SK-N-SH treated with all-trans-retinoic acid at 6 μM for 48 hours (cell line): ENCODE data around the gene ADRA2C.

Source experiments
- ARNTL ChIP-seq: fragments of 450-650 bp; formaldehyde crosslinking; IDR thresholded peaks from 2 replicates; pipeline ENCODE4 v1.5.0; 2020; ENCODE audit warnings: low read depth, mild to moderate bottlenecking, moderate library complexity, borderline replicate concordance
- BACH2 ChIP-seq: fragments of 250-450 bp; sonication (Bioruptor Pico); IDR thresholded peaks from 2 replicates; pipeline ENCODE4 v1.9.0; 2021; ENCODE audit warnings: mild to moderate bottlenecking, borderline replicate concordance
- CSDC2 ChIP-seq: fragments of 250-450 bp; sonication (Bioruptor Pico); IDR thresholded peaks from 2 replicates; pipeline ENCODE4 v1.5.0; 2020; ENCODE audit warnings: mild to moderate bottlenecking, moderate library complexity
- GLIS3 ChIP-seq: fragments of 250-450 bp; sonication (Bioruptor Pico); IDR thresholded peaks from 2 replicates; pipeline ENCODE4 v1.5.0; 2020; ENCODE audit warnings: mild to moderate bottlenecking, moderate library complexity
- ISL1 ChIP-seq: fragments of 250-450 bp; sonication (Bioruptor Pico); IDR thresholded peaks from 2 replicates; pipeline ENCODE4 v2.1.2; 2022; ENCODE audit warnings: mild to moderate bottlenecking, moderate library complexity
- OSR1 ChIP-seq: fragments of 250-450 bp; sonication (Bioruptor Pico); IDR thresholded peaks from 2 replicates; pipeline ENCODE4 v1.8.0; 2022; ENCODE audit warnings: moderate library complexity, mild to moderate bottlenecking, inconsistent platforms
- TCF4 ChIP-seq: fragments of 250-450 bp; sonication (Bioruptor Pico); IDR thresholded peaks from 2 replicates; pipeline ENCODE4 v1.8.0; 2021; ENCODE audit warnings: mild to moderate bottlenecking, moderate library complexity, borderline replicate concordance
- ZFP3 ChIP-seq: fragments of 250-450 bp; sonication (Bioruptor Pico); IDR thresholded peaks from 2 replicates; pipeline ENCODE4 v1.5.0; 2020; ENCODE audit warnings: mild to moderate bottlenecking, moderate library complexity
- ZNF8 ChIP-seq: fragments of 450-650 bp; formaldehyde crosslinking; IDR thresholded peaks from 2 replicates; pipeline ENCODE4 v1.5.0; 2020; ENCODE audit warnings: mild to moderate bottlenecking, moderate library complexity
- TF ChIP-seq, protein P1 (sequence below): fragments of 250-450 bp; sonication (Bioruptor Pico); IDR thresholded peaks from 2 replicates; pipeline ENCODE4 v1.8.0; 2021; ENCODE audit warnings: low read depth, mild to moderate bottlenecking, moderate library complexity, borderline replicate concordance
- TF ChIP-seq, protein P2 (sequence below): fragments of 250-450 bp; sonication (Bioruptor Pico); IDR thresholded peaks from 2 replicates; pipeline ENCODE4 v1.8.0; 2020; ENCODE audit warnings: mild to moderate bottlenecking, moderate library complexity, borderline replicate concordance

DNA sequence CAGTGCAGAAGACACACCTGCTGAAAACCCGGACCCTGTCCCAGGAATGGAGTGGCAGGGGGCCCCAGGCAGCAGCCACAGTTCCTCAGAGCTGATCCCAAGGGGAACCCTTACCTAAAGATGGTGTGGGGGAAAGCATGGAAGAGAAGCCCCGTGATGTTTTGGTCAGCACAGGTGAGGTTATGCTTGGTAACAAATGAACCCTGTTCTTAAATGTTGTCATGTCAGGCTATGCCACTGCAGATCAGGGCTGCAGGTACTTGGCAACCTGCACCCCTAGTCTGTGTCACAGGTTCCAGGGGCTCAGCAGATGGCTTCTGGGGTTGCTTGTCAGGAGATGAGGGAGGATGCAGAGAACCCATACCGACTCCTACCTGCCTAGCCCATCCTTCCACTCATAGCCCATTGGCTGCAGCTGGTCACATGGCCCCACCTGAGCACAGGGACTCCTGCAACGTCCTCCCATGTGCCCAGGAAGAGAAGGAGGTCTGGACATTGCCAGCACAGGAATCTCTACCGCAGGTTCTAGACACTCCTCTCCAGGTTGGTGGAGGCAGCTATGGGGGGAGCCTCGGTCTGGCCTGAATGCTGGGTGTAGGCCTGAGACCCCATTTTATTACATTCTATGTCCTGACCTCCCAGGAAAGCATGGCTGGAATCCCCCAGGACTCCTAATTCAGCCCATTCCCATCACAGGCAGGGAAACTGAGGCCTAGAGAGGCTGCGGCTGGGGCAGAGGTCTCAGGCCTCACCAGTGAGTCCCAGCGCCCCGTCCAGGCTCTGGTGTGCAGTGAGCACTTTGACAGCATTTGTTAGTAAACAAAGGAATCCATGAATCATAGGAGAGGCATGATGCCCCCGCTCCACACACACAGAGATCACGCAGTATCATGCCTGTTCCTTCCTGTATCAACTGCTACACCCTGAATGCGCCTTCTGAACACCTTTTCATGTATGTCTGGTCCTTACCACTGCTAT lies 51.1 kb downstream of the ADRA2C start:
- TF ChIP-seq BACH2 (CRISPR knock-in tag), result no peak
- TF ChIP-seq, protein P1, sequence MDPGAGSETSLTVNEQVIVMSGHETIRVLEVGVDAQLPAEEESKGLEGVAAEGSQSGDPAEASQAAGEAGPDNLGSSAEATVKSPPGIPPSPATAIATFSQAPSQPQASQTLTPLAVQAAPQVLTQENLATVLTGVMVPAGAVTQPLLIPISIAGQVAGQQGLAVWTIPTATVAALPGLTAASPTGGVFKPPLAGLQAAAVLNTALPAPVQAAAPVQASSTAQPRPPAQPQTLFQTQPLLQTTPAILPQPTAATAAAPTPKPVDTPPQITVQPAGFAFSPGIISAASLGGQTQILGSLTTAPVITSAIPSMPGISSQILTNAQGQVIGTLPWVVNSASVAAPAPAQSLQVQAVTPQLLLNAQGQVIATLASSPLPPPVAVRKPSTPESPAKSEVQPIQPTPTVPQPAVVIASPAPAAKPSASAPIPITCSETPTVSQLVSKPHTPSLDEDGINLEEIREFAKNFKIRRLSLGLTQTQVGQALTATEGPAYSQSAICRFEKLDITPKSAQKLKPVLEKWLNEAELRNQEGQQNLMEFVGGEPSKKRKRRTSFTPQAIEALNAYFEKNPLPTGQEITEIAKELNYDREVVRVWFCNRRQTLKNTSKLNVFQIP (CRISPR knock-in tag), result no peak
- no peak for TF ChIP-seq TCF4
- no peak for TF ChIP-seq ISL1 (CRISPR knock-in tag)
- TF ChIP-seq GLIS3 (CRISPR knock-in tag), result no peak
- no peak for TF ChIP-seq ARNTL (CRISPR knock-in tag)
- no peak for TF ChIP-seq ZFP3 (CRISPR knock-in tag)
- no peak for TF ChIP-seq OSR1 (CRISPR knock-in tag)
- no peak for TF ChIP-seq ZNF8 (CRISPR knock-in tag)
- TF ChIP-seq, protein P2, sequence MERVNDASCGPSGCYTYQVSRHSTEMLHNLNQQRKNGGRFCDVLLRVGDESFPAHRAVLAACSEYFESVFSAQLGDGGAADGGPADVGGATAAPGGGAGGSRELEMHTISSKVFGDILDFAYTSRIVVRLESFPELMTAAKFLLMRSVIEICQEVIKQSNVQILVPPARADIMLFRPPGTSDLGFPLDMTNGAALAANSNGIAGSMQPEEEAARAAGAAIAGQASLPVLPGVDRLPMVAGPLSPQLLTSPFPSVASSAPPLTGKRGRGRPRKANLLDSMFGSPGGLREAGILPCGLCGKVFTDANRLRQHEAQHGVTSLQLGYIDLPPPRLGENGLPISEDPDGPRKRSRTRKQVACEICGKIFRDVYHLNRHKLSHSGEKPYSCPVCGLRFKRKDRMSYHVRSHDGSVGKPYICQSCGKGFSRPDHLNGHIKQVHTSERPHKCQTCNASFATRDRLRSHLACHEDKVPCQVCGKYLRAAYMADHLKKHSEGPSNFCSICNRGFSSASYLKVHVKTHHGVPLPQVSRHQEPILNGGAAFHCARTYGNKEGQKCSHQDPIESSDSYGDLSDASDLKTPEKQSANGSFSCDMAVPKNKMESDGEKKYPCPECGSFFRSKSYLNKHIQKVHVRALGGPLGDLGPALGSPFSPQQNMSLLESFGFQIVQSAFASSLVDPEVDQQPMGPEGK, result no peak
- TF ChIP-seq CSDC2 (CRISPR knock-in tag), result no peak
